Subcutaneous abdominal adipose tissue (tissue), 5 donors: Measurements from ENCODE around the gene PGS1.
A peak's percentile ranks its signal among the peaks of the same experiment; 100 is the strongest.

Experiments used
- H3K27ac ChIP-seq: one replicate; pipeline ENCODE4 v1.7.0; 2013; ENCODE audit warnings: low read depth, mild to moderate bottlenecking, inconsistent platforms, low read length, moderate library complexity
- H3K27me3 ChIP-seq, 5 donors: one replicate each; pipeline ENCODE4 v1.7.0; 2013; ENCODE audit warnings: low read length in 5 of 5, inconsistent platforms in 1 of 5; ENCODE audit not compliant: control insufficient read depth in 5 of 5, insufficient read depth in 4 of 5
- H3K36me3 ChIP-seq, 5 donors: one replicate each; pipeline ENCODE4 v1.7.0; 2013; ENCODE audit warnings: low read length in 5 of 5; ENCODE audit not compliant: control insufficient read depth in 5 of 5, insufficient read depth in 5 of 5
- H3K4me1 ChIP-seq, 5 donors: one replicate each; pipeline ENCODE4 v1.7.0; 2013; ENCODE audit warnings: low read length in 5 of 5, mild to moderate bottlenecking in 3 of 5, moderate library complexity in 1 of 5; ENCODE audit not compliant: control insufficient read depth in 5 of 5, insufficient read depth in 5 of 5
- H3K4me3 ChIP-seq, 5 donors: one replicate each; pipeline ENCODE4 v1.7.0; 2013; ENCODE audit warnings: low read length in 5 of 5, low read depth in 1 of 5
- H3K9ac ChIP-seq, 5 donors: one replicate each; pipeline ENCODE4 v1.7.0; 2013; ENCODE audit warnings: low read length in 5 of 5, mild to moderate bottlenecking in 4 of 5, moderate library complexity in 3 of 5
- H3K9me3 ChIP-seq, 5 donors: one replicate each; pipeline ENCODE4 v1.7.0; 2013; ENCODE audit warnings: low read length in 5 of 5; ENCODE audit not compliant: control insufficient read depth in 5 of 5
- donor health status: healthy.
- donor health status: healthy.
- donor health status: healthy.
- donor health status: healthy.
- donor health status: healthy.

PGS1 gene

DNA sequence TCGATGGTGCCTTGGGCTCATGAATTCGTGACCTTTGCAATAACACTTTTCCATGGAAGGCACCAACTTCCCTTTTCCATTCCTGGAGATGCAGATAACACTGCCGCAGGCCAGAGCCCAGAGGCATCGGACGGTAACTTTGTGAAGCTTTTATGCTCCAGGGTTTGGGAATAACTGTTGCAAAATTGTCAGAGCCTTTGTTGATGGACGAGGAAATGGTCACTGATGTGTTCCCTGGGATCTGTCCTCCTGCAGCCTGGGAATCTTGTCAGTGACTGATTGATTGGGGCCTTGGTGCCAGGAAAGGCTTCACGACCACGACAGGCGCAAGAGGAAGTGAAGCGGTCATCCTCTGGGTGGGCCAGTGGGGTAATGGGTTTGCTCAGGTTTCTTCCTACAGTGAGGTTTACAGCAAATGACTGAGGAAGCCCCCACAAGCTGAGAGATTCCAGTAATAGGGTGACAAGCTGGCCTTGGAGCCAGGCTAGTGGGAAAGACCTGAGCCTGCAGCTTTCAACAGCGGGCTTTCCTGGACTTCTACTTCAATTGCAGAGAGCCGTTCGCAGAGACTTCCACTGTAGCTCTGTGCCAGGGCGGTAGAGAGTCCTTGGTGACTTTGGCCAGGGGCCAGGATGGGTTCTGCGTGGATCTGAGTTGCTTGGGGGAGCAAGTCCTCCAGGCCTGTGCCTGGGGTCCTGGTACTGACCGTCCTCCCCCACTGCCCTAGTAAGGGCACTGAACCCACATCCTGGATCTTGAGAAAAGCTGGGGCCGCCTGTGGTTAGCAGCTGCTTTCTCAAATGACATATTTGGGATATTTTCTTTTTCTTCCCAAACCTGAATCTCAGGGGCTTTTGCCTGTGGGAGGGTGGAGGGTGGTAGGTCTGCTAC lies 37.6 kb downstream of the PGS1 start:
- Histone ChIP-seq H3K4me3 (peak overlapping the region in 4 of 5 donors; percentile 15 to 32 (median 22)), H3K27me3 (no peaks in the 10 kb centered on the region), H3K36me3 (peaks cover 0 to 40% (median 19%) of the 10 kb centered on the region in 5 donors), H3K27ac (peak overlapping the region; percentile 91), H3K9ac (peak overlapping the region; percentile 48 to 79 (median 66)), H3K9me3 (no peaks in the 10 kb centered on the region), H3K4me1 (peaks cover 22 to 89% (median 80%) of the 10 kb centered on the region in 5 donors)

GRCh38 chr17:78416791-78417530 lies 38.5 kb downstream of the PGS1 start:
- H3K9ac ChIP-seq, result peak overlapping the region; percentile 48 to 79 (median 66)
- H3K4me1 ChIP-seq, result peaks cover 26 to 91% (median 80%) of the 10 kb centered on the region in 5 donors
- no peaks in the 10 kb centered on the region for H3K9me3 ChIP-seq
- H3K4me3 ChIP-seq, result peak overlapping the region in 3 of 5 donors; percentile 18 to 48 (median 27)
- H3K36me3 ChIP-seq, result peaks cover 0 to 49% (median 24%) of the 10 kb centered on the region in 5 donors
- no peaks in the 10 kb centered on the region for H3K27me3 ChIP-seq
- peak overlapping the region; percentile 91 for H3K27ac ChIP-seq

DNA sequence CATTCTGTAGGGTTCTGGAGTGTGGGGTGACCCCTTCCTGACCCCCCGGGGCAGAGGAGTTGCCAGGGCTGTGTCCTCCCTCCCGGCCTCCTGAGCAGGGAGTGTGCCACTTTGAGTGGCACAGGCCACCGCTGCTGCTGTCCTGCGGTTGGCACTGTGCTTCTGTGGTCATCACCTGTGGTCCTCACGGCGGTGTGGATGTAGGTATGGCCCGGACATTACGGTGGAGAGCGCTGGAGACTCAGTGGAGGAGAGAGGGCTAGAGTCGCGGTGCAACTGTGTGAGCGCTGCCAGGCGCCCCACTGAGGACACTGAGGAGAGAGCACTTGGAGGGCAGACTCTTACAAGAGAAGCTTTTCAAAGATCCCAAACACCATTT lies 39.1 kb downstream of the PGS1 start:
- Histone ChIP-seq H3K27me3 (no peaks in the 10 kb centered on the region), H3K9me3 (no peaks in the 10 kb centered on the region), H3K27ac (peak overlapping the region; percentile 91), H3K36me3 (peaks cover 0 to 49% (median 25%) of the 10 kb centered on the region in 5 donors), H3K9ac (peak overlapping the region in 3 of 5 donors; percentile 12 to 76 (median 31)), H3K4me1 (peaks cover 23 to 89% (median 76%) of the 10 kb centered on the region in 5 donors), H3K4me3 (peak overlapping the region in 1 of 5 donors; percentile 48)

DNA sequence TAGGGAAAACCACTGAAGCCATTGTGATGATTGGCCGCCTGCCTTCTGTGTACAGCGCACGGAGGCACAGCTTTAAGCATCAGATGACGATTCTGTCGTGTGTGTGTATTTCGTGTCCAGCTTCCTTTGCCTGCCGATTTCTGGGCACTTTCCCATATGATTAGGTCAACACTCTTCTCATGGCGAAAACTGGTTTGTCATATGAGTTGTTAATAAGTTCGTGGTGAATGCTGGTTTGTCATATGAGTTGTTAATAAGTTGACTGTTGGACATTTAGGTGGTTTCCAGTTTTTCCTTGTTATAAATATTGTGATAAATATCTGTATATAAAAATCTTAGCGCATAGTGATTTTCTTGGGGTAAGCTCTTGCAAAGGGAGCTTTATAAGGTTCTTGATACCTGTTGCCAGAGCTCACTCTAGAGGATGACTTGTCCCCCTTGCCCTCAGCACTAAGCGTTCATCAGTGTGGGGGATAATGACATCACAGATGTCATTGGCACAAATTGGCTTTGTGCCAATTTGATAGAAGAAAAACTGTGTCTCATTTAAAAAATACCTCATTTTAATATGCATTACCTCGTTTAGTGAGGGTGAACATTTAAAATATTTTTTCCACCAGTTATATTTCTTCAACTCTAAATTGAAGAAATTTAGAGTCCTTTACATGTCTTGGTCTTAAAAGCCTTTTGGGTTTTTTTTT lies 40.0 kb downstream of the PGS1 start:
- no peak overlapping the region for H3K9ac ChIP-seq
- peaks cover 23 to 82% (median 72%) of the 10 kb centered on the region in 5 donors for H3K4me1 ChIP-seq
- peak overlapping the region; percentile 37 for H3K27ac ChIP-seq
- no peak overlapping the region for H3K4me3 ChIP-seq
- peaks cover 0 to 47% (median 25%) of the 10 kb centered on the region in 5 donors for H3K36me3 ChIP-seq
- H3K27me3 ChIP-seq, result no peaks in the 10 kb centered on the region
- no peaks in the 10 kb centered on the region for H3K9me3 ChIP-seq

DNA sequence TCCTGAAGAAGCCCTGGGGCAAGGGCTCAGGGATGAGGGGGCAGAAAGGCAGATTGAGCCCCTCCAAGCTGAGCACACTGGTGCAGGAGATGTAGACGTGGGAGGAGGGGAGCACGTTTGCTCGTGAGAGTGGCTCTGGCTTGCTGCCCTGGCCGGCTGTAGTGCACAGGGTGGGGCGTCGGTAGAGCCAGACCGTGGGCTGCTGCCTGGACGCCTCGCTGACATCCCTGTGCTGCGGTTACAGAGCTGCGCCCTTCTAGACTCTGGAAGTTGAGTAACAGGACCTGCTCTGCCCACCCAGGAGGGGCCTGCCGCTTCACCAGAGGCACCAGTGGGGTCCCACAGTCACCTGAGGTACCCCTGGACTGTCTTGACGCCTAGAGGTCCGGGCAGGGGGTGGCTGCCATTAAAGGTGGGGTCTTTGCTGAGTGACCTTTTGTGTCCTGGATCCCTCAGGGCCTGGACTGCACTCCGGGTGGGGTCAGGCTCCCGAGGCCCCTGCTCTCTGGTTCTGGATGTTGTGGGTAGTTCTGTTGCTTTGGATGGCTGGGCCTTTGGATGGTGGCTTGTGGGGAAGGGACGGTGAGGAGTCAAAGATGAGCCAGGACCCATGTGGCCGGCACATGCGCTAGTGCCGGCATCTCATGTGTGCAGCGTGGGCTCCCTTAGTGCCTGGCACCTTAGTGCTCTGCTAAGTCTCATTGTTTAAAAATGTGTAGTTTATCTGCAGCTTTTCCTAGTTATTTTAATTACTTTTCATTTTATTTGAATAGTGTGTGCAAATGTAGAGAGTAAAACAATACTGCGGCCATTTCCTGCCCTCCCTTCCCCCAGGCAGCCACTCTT lies 41.7 kb downstream of the PGS1 start:
- Histone ChIP-seq H3K4me1 (peaks cover 21 to 73% (median 69%) of the 10 kb centered on the region in 5 donors), H3K4me3 (no peak overlapping the region), H3K36me3 (peaks cover 0 to 51% (median 42%) of the 10 kb centered on the region in 5 donors)

DNA sequence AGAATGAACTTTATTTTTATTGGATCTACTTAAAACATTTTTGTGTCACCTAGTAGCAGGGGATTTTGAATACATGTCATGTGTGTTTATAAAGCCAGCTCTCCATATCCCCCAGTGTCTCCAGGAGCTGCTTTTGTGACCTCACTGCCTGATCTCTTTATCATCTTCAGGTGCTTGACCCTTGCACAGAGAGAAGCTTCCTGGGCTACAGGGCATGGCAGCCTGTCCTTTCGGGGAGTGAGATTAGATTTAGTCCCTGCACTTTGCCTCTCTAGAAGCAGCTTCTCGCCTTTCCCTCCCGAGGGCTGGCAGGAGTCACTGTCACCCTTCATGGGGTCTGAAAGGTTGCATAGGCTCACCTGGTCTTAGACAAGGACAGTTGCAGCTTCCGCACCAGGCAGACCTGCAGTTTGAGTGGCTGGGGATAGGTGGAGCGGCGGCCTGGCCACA lies 42.7 kb downstream of the PGS1 start:
- peak overlapping the region in 1 of 5 donors; percentile 19 for H3K4me3 ChIP-seq
- H3K9ac ChIP-seq, result peak overlapping the region in 3 of 5 donors; percentile 3 to 47 (median 14)
- H3K27me3 ChIP-seq, result no peaks in the 10 kb centered on the region
- H3K27ac ChIP-seq, result peak overlapping the region; percentile 80
- no peaks in the 10 kb centered on the region for H3K9me3 ChIP-seq
- peaks cover 17 to 72% (median 64%) of the 10 kb centered on the region in 5 donors for H3K4me1 ChIP-seq
- peaks cover 0 to 59% (median 45%) of the 10 kb centered on the region in 5 donors for H3K36me3 ChIP-seq

More for the DNA sequence above, 41.7 kb downstream of the PGS1 start:
- Histone ChIP-seq H3K9me3 (no peaks in the 10 kb centered on the region), H3K27ac (peak overlapping the region; percentile 80), H3K27me3 (no peaks in the 10 kb centered on the region), H3K9ac (peak overlapping the region in 1 of 5 donors; percentile 43)

DNA sequence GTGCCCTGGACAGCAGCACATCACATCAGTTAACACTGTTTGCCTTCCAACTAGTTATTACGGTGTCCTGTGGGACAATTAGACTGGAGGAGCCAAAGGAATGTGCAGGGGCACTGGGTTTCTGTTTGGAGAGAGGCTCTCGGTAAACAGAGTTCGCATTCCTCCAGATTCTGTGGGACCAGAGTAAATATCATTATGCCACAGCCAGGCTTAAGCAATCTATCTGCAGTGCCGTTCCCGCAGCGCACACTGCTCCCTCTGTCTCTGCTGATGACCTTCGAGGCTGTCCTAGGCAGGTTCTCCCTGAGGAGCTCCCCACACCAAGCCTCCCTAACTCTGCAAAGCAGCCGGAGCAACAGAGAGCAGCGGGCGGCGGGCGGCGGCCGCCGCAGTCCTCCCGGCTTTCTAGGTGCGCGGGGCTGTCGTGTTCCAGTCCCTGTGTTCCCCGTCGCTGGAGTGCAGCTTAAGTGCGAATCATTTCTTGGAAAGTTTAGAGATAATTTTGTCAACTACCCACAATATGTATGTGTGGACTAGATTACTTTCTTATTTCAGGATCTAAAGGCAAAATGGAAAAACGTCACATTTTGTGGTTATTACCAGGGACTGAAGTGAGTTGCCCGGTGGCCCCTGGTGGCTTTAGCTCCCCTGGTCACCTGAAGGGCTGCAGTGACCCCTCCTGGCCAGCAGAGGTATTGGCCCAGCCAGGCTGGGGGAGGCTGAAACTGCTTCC lies 43.3 kb downstream of the PGS1 start:
- Histone ChIP-seq H3K27me3 (no peaks in the 10 kb centered on the region), H3K27ac (peak overlapping the region; percentile 80), H3K4me3 (peak overlapping the region in 1 of 5 donors; percentile 19), H3K9me3 (no peaks in the 10 kb centered on the region), H3K9ac (peak overlapping the region in 3 of 5 donors; percentile 3 to 14 (median 13)), H3K4me1 (peaks cover 12 to 69% (median 63%) of the 10 kb centered on the region in 5 donors), H3K36me3 (peaks cover 0 to 65% (median 51%) of the 10 kb centered on the region in 5 donors)

GRCh38 chr17:78422267-78422605 lies 43.8 kb downstream of the PGS1 start:
- Histone ChIP-seq H3K27ac (peak overlapping the region; percentile 80), H3K27me3 (no peaks in the 10 kb centered on the region), H3K36me3 (peaks cover 0 to 70% (median 56%) of the 10 kb centered on the region in 5 donors), H3K9ac (no peak overlapping the region), H3K4me3 (no peak overlapping the region), H3K9me3 (no peaks in the 10 kb centered on the region), H3K4me1 (peaks cover 7 to 64% (median 58%) of the 10 kb centered on the region in 5 donors)
